ENCODE data around the gene NUDT17.
A peak's percentile ranks its signal among the peaks of the same experiment; 100 is the strongest.
"Not testable (repeated sequence)": the region's sequence is repeated elsewhere in the genome, so short reads cannot be mapped to it uniquely, and the experiment has no call there.

The NUDT17 gene

DNA sequence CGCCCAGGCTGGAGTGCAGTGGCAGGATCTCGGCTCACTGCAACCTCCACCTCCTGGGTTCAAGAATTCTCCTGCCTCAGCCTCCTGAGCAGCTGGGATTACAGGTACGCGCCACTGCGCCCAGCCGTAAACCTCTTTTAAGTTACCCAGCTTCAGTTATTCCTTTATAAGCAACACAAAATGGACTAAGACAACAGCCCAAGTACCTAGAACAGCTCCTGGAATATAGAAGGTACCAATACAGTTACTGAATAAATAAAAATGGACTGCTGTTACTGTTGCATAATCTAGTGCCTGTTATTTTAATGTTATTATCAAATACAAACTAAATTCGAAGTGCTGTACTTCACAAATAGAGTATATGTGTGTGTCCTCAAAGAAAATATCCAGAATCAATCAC, 38.6 kb upstream of the NUDT17 start:
- H3K4me3 ChIP-seq (ENCODE audit: low read depth, low read length), result no peak overlapping the region
- ChIA-PET POLR2A (interaction anchor here (1.9 kb wide), 1 partner anchor 17 kb away, joined by 7 read pairs; the partner anchor contains the start of genes POLR3C and RNF115), CTCF (no interaction called here)
- H3K9me3 ChIP-seq (ENCODE audit: control insufficient read depth, insufficient read depth, low read depth, low read length), result no peaks in the 10 kb centered on the region
- TF ChIP-seq, protein P1, sequence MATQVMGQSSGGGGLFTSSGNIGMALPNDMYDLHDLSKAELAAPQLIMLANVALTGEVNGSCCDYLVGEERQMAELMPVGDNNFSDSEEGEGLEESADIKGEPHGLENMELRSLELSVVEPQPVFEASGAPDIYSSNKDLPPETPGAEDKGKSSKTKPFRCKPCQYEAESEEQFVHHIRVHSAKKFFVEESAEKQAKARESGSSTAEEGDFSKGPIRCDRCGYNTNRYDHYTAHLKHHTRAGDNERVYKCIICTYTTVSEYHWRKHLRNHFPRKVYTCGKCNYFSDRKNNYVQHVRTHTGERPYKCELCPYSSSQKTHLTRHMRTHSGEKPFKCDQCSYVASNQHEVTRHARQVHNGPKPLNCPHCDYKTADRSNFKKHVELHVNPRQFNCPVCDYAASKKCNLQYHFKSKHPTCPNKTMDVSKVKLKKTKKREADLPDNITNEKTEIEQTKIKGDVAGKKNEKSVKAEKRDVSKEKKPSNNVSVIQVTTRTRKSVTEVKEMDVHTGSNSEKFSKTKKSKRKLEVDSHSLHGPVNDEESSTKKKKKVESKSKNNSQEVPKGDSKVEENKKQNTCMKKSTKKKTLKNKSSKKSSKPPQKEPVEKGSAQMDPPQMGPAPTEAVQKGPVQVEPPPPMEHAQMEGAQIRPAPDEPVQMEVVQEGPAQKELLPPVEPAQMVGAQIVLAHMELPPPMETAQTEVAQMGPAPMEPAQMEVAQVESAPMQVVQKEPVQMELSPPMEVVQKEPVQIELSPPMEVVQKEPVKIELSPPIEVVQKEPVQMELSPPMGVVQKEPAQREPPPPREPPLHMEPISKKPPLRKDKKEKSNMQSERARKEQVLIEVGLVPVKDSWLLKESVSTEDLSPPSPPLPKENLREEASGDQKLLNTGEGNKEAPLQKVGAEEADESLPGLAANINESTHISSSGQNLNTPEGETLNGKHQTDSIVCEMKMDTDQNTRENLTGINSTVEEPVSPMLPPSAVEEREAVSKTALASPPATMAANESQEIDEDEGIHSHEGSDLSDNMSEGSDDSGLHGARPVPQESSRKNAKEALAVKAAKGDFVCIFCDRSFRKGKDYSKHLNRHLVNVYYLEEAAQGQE (tag by site-specific recombination; IDR thresholded peaks at IDR 0.05), result peak; percentile 84
- TF ChIP-seq ZBTB10 (tag by site-specific recombination; IDR thresholded peaks at IDR 0.05) (no peak), ZNF214 (tag by site-specific recombination; IDR thresholded peaks at IDR 0.05; ENCODE audit: borderline replicate concordance) (no peak), ZNF664 (tag by site-specific recombination; IDR thresholded peaks at IDR 0.05) (no peak)
- no peak overlapping the region for H3K27ac ChIP-seq (ENCODE audit: extremely low read depth, low read depth, low read length)
- no peaks in the 10 kb centered on the region for H3K36me3 ChIP-seq (ENCODE audit: control insufficient read depth in 2 of 2, insufficient read depth in 1 of 2, low read length in 2 of 2)
- peaks cover 15% of the 10 kb centered on the region for H3K4me1 ChIP-seq (ENCODE audit: control insufficient read depth, insufficient read depth, low read length)

GRCh38 chr1:145812977-145813810, 32.2 kb upstream of the NUDT17 start:
- CTCF ChIA-PET; H3K36me3 ChIP-seq (ENCODE audit: control insufficient read depth in 2 of 2, insufficient read depth in 1 of 2, low read length in 2 of 2); POLR2A ChIA-PET; H3K27ac ChIP-seq (ENCODE audit: extremely low read depth, low read depth, low read length); H3K4me3 ChIP-seq (ENCODE audit: low read depth, low read length); H3K4me1 ChIP-seq (ENCODE audit: control insufficient read depth, insufficient read depth, low read length); H3K9me3 ChIP-seq (ENCODE audit: control insufficient read depth, insufficient read depth, low read depth, low read length): not testable (repeated sequence)

DNA sequence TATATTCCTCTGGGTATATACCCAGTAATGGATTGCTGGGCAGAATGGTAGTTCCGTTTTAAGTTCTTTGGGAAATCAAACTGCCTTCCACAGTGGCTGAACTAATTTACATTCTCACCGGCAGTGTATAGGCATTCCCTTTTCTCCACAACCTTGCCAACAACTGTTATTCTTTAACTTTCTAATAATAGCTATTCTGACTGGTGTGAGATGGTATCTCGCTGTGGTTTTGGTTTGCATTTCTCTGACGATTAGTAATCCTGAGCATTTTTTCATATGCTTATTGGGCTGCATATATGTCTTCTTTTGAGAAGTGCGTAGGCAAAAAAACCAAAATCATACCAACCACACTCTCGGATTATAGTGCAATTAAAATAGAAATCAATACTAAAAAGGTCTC, 27.3 kb upstream of the NUDT17 start:
- H3K36me3 ChIP-seq (ENCODE audit: control insufficient read depth in 2 of 2, insufficient read depth in 1 of 2, low read length in 2 of 2); H3K9me3 ChIP-seq (ENCODE audit: control insufficient read depth, insufficient read depth, low read depth, low read length); H3K4me1 ChIP-seq (ENCODE audit: control insufficient read depth, insufficient read depth, low read length); H3K4me3 ChIP-seq (ENCODE audit: low read depth, low read length); POLR2A ChIA-PET; H3K27ac ChIP-seq (ENCODE audit: extremely low read depth, low read depth, low read length); CTCF ChIA-PET: not testable (repeated sequence)

GRCh38 chr1:145822779-145823331, 22.6 kb upstream of the NUDT17 start:
- H3K9me3 ChIP-seq (ENCODE audit: control insufficient read depth, insufficient read depth, low read depth, low read length); H3K27ac ChIP-seq (ENCODE audit: extremely low read depth, low read depth, low read length); H3K4me3 ChIP-seq (ENCODE audit: low read depth, low read length); H3K4me1 ChIP-seq (ENCODE audit: control insufficient read depth, insufficient read depth, low read length); POLR2A ChIA-PET: not testable (repeated sequence)
- peaks cover 20 to 21% of the 10 kb centered on the region in 2 experiments for H3K36me3 ChIP-seq (ENCODE audit: control insufficient read depth in 2 of 2, insufficient read depth in 1 of 2, low read length in 2 of 2)
- CTCF ChIA-PET, result interaction anchor here (1.5 kb wide), 1 partner anchor 10 kb away, joined by 4 read pairs; no protein-coding TSS in a partner anchor
